Esophagus (tissue), 2 donors: Measurements from ENCODE around the gene SUCLG2. TPM values are rescaled to one million over a fixed set of nuclear protein-coding genes. Genes with fewer than 3 reads are reported as not detected.

Experiments
- H3K27ac ChIP-seq, 2 donors: one replicate each; pipeline ENCODE4 v1.5.1; 2013; ENCODE audit warnings: low read depth in 2 of 2, mild to moderate bottlenecking in 2 of 2, inconsistent platforms in 1 of 2, low read length in 1 of 2, moderate library complexity in 1 of 2
- H3K27me3 ChIP-seq, 2 donors: one replicate each; pipeline ENCODE4 v1.6.1; 2013; ENCODE audit warnings: low read length in 2 of 2, control low read depth in 1 of 2, mild to moderate bottlenecking in 1 of 2; ENCODE audit not compliant: insufficient read depth in 2 of 2, control insufficient read depth in 1 of 2
- H3K36me3 ChIP-seq, 2 donors: one replicate each; pipeline ENCODE4 v1.6.1; 2013; ENCODE audit warnings: low read length in 1 of 2; ENCODE audit not compliant: control insufficient read depth in 2 of 2, insufficient read depth in 2 of 2
- H3K4me1 ChIP-seq, 2 donors: one replicate each; pipeline ENCODE4 v1.6.1; 2013; ENCODE audit warnings: low read length in 1 of 2; ENCODE audit not compliant: control insufficient read depth in 2 of 2, insufficient read depth in 2 of 2
- H3K4me3 ChIP-seq, 2 donors: one replicate each; pipeline ENCODE4 v1.5.1; 2013; ENCODE audit warnings: low read length in 2 of 2, mild to moderate bottlenecking in 2 of 2, low read depth in 1 of 2, moderate library complexity in 1 of 2
- H3K9me3 ChIP-seq, 2 donors: one replicate each; pipeline ENCODE4 v1.6.1; 2013; ENCODE audit warnings: mild to moderate bottlenecking in 2 of 2, low read depth in 1 of 2, low read length in 1 of 2, moderate library complexity in 1 of 2; ENCODE audit not compliant: control insufficient read depth in 2 of 2, insufficient read depth in 1 of 2
- WGBS, 2 donors: extraction: QIAGEN DNeasy Blood & Tissue Kit; methylation state at CpG; one replicate each; pipeline ENCODE4 v1.1.7; 2013; 5-methylcytosine and 5-hydroxymethylcytosine counted together
- polyA plus RNA-seq, 2 donors: library from polyadenylated mRNA; stranded (reverse); fragments of 200-250 nt; gene quantifications; one replicate each; pipeline ENCODE4 v1.2.3, GENCODE V29; 2013
- donor health status: healthy with polysubstance abuse.
- donor health status: Bipolar disorder and iron deficiency.

The SUCLG2 gene
- polyA plus RNA-seq, 2 donors = 21.1 to 32.5 TPM

GRCh38 chr3:67468511-67468910 is 185.9 kb downstream of the SUCLG2 start:
- H3K9me3 ChIP-seq = no peaks in the 10 kb centered on the region
- H3K4me1 ChIP-seq = no peaks in the 10 kb centered on the region
- H3K27me3 ChIP-seq = no peaks in the 10 kb centered on the region
- 95 to 97% methylated on average over 4 of the region's 4 CpGs for WGBS, 2 donors
- no peak overlapping the region for H3K27ac ChIP-seq
- no peak overlapping the region for H3K4me3 ChIP-seq
- no peaks in the 10 kb centered on the region for H3K36me3 ChIP-seq

GRCh38 chr3:67463656-67464055 is 190.8 kb downstream of the SUCLG2 start:
- no peaks in the 10 kb centered on the region for H3K27me3 ChIP-seq
- no peaks in the 10 kb centered on the region for H3K36me3 ChIP-seq
- WGBS, 2 donors = 77 to 82% methylated on average over 2 of the region's 2 CpGs
- H3K9me3 ChIP-seq = no peaks in the 10 kb centered on the region
- H3K4me3 ChIP-seq = no peak overlapping the region
- H3K4me1 ChIP-seq = no peaks in the 10 kb centered on the region
- no peak overlapping the region for H3K27ac ChIP-seq

GRCh38 chr3:67462187-67462586 is 192.2 kb downstream of the SUCLG2 start:
- no peaks in the 10 kb centered on the region for H3K27me3 ChIP-seq
- H3K27ac ChIP-seq = no peak overlapping the region
- no peaks in the 10 kb centered on the region for H3K9me3 ChIP-seq
- H3K36me3 ChIP-seq = no peaks in the 10 kb centered on the region
- H3K4me3 ChIP-seq = no peak overlapping the region
- H3K4me1 ChIP-seq = no peaks in the 10 kb centered on the region
- WGBS, 2 donors = 89 to 95% methylated on average over 5 of the region's 5 CpGs

GRCh38 chr3:67461667-67462142 is 192.7 kb downstream of the SUCLG2 start:
- Histone ChIP-seq H3K9me3 (no peaks in the 10 kb centered on the region), H3K4me3 (no peak overlapping the region), H3K27ac (no peak overlapping the region), H3K4me1 (no peaks in the 10 kb centered on the region), H3K36me3 (no peaks in the 10 kb centered on the region), H3K27me3 (no peaks in the 10 kb centered on the region)
- 82 to 84% methylated on average over 3 of the region's 3 CpGs for WGBS, 2 donors

- WGBS, 2 donors = 89 to 90% methylated on average over 8 of the region's 8 CpGs
- no peak overlapping the region for H3K4me3 ChIP-seq
- H3K27me3 ChIP-seq = no peaks in the 10 kb centered on the region
- no peaks in the 10 kb centered on the region for H3K9me3 ChIP-seq
- no peaks in the 10 kb centered on the region for H3K36me3 ChIP-seq
- H3K4me1 ChIP-seq = no peaks in the 10 kb centered on the region
- no peak overlapping the region for H3K27ac ChIP-seq
Measured at GRCh38 chr3:67460841-67461510, 193.4 kb downstream of the SUCLG2 start.

- no peaks in the 10 kb centered on the region for H3K9me3 ChIP-seq
- no peaks in the 10 kb centered on the region for H3K36me3 ChIP-seq
- no peak overlapping the region for H3K4me3 ChIP-seq
- H3K27ac ChIP-seq = no peak overlapping the region
- H3K27me3 ChIP-seq = no peaks in the 10 kb centered on the region
- WGBS, 2 donors = 84 to 90% methylated on average over 2 of the region's 2 CpGs
- no peaks in the 10 kb centered on the region for H3K4me1 ChIP-seq
Measured at GRCh38 chr3:67459796-67460195, 194.6 kb downstream of the SUCLG2 start.

- Histone ChIP-seq H3K27me3 (no peaks in the 10 kb centered on the region), H3K4me1 (no peaks in the 10 kb centered on the region), H3K4me3 (no peak overlapping the region), H3K9me3 (no peaks in the 10 kb centered on the region), H3K27ac (no peak overlapping the region), H3K36me3 (no peaks in the 10 kb centered on the region)
- WGBS, 2 donors = 97% methylated on average over 4 of the region's 4 CpGs
Measured at GRCh38 chr3:67458896-67459530, 195.4 kb downstream of the SUCLG2 start.

GRCh38 chr3:67458408-67458807 is 196.0 kb downstream of the SUCLG2 start:
- WGBS, 2 donors = 86 to 89% methylated on average over 5 of the region's 5 CpGs
- no peaks in the 10 kb centered on the region for H3K4me1 ChIP-seq
- H3K27me3 ChIP-seq = no peaks in the 10 kb centered on the region
- no peak overlapping the region for H3K27ac ChIP-seq
- H3K4me3 ChIP-seq = no peak overlapping the region
- no peaks in the 10 kb centered on the region for H3K9me3 ChIP-seq
- no peaks in the 10 kb centered on the region for H3K36me3 ChIP-seq

GRCh38 chr3:67453628-67454027 is 200.8 kb downstream of the SUCLG2 start:
- H3K4me1 ChIP-seq = no peaks in the 10 kb centered on the region
- H3K27me3 ChIP-seq = no peaks in the 10 kb centered on the region
- WGBS, 2 donors = 96 to 97% methylated on average over 3 of the region's 3 CpGs
- H3K9me3 ChIP-seq = no peaks in the 10 kb centered on the region
- no peaks in the 10 kb centered on the region for H3K36me3 ChIP-seq
- no peak overlapping the region for H3K27ac ChIP-seq
- no peak overlapping the region for H3K4me3 ChIP-seq

- 86 to 94% methylated on average over 4 of the region's 4 CpGs for WGBS, 2 donors
- H3K4me3 ChIP-seq = no peak overlapping the region
- no peaks in the 10 kb centered on the region for H3K27me3 ChIP-seq
- H3K36me3 ChIP-seq = no peaks in the 10 kb centered on the region
- H3K4me1 ChIP-seq = no peaks in the 10 kb centered on the region
- no peak overlapping the region for H3K27ac ChIP-seq
- H3K9me3 ChIP-seq = no peaks in the 10 kb centered on the region
Measured at GRCh38 chr3:67450153-67450552, 204.3 kb downstream of the SUCLG2 start.
